Mesothelial cell of epicardium (in vitro differentiated cells): ENCODE results near the gene SYNPO2. TPM values are rescaled to one million over a fixed set of nuclear protein-coding genes. Genes with fewer than 3 reads are reported as not detected.

ENCODE experiments used
- DNase-seq, 2 experiments: peaks; one replicate each; pipeline ENCODE4 v3.0.0; 2021; ENCODE audit warnings: low spot score in 2 of 2; ENCODE audit not compliant: unreplicated experiment in 2 of 2
- H3K27ac Mint-ChIP-seq: 2 replicates; pipeline ENCODE4 v1.8.0; 2021; ENCODE audit warnings: mixed read lengths
- H3K27me3 Mint-ChIP-seq: 2 replicates; pipeline ENCODE4 v1.8.0; 2021; ENCODE audit warnings: low read depth, mixed read lengths
- H3K36me3 Mint-ChIP-seq: 2 replicates; pipeline ENCODE4 v1.8.0; 2021; ENCODE audit warnings: mixed read lengths
- H3K4me1 Mint-ChIP-seq: 2 replicates; pipeline ENCODE4 v1.8.0; 2021; ENCODE audit warnings: mixed read lengths
- H3K4me3 Mint-ChIP-seq: 2 replicates; pipeline ENCODE4 v1.8.0; 2021; ENCODE audit warnings: mild to moderate bottlenecking, moderate library complexity, mixed read lengths
- H3K9me3 Mint-ChIP-seq: 2 replicates; pipeline ENCODE4 v1.8.0; 2021; ENCODE audit warnings: mixed read lengths
- total RNA-seq: library from RNA; stranded (reverse); gene quantifications from 3 replicates; pipeline ENCODE4 v1.2.1, GENCODE V29; 2021
- TF ChIP-seq, protein P1 (sequence below): fragments of 200-600 bp; sonication (generic); IDR thresholded peaks from one replicate; pipeline ENCODE4 v1.5.0; 2021; ENCODE audit warnings: antibody characterized with exemption; ENCODE audit not compliant: unreplicated experiment

The SYNPO2 gene
- total RNA-seq, 1 donor from 2014 or later, result 23.4 TPM

DNA sequence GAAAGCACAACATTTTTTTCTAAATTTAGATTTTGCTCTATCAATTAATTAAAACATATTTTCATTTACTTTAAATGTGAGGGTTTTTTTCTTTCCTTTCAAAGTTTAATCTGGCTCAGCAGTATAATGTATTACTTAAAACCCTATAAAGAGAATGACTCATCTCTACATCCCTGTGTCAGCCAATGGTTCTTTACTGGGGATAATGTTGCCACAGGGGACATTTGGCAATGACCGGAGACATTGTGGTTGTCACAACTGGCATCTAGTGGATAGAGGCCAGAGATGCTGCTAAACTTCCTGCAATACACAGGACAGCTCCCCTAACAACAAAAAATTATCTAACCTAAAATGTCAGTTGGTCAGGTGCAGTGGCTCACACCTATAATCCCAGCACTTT lies 53.8 kb downstream of the SYNPO2 start:
- Mint-ChIP-seq H3K4me3 (no peak overlapping the region), H3K4me1 (peaks cover 32% of the 10 kb centered on the region), H3K27ac (no peak overlapping the region), H3K36me3 (no peaks in the 10 kb centered on the region), H3K27me3 (no peaks in the 10 kb centered on the region), H3K9me3 (no peaks in the 10 kb centered on the region)
- TF ChIP-seq, protein P1, sequence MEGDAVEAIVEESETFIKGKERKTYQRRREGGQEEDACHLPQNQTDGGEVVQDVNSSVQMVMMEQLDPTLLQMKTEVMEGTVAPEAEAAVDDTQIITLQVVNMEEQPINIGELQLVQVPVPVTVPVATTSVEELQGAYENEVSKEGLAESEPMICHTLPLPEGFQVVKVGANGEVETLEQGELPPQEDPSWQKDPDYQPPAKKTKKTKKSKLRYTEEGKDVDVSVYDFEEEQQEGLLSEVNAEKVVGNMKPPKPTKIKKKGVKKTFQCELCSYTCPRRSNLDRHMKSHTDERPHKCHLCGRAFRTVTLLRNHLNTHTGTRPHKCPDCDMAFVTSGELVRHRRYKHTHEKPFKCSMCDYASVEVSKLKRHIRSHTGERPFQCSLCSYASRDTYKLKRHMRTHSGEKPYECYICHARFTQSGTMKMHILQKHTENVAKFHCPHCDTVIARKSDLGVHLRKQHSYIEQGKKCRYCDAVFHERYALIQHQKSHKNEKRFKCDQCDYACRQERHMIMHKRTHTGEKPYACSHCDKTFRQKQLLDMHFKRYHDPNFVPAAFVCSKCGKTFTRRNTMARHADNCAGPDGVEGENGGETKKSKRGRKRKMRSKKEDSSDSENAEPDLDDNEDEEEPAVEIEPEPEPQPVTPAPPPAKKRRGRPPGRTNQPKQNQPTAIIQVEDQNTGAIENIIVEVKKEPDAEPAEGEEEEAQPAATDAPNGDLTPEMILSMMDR, result no peak
- no peak for DNase-seq

DNA sequence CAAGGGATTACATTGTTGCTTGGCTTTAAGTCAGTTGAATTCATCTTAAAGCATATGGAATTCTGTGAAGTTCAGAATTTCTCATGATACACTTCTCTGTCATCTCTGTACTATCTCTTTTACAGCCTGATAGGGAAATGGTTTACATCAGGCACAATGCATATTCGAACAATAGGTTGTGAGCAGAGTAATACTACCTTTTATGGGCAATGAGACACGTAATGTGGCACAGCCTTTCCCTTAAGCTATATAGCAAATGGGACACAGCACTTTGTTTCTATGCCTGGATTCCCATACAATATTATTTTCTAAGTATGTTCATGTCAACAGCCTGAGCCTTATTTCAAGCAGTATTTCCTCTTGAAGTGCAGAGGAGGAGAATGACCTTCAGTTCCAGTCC lies 58.4 kb downstream of the SYNPO2 start:
- TF ChIP-seq, protein P1, result no peak
- Mint-ChIP-seq H3K4me1 (peaks cover 27% of the 10 kb centered on the region), H3K27ac (peak overlapping the region; percentile 87)

DNA sequence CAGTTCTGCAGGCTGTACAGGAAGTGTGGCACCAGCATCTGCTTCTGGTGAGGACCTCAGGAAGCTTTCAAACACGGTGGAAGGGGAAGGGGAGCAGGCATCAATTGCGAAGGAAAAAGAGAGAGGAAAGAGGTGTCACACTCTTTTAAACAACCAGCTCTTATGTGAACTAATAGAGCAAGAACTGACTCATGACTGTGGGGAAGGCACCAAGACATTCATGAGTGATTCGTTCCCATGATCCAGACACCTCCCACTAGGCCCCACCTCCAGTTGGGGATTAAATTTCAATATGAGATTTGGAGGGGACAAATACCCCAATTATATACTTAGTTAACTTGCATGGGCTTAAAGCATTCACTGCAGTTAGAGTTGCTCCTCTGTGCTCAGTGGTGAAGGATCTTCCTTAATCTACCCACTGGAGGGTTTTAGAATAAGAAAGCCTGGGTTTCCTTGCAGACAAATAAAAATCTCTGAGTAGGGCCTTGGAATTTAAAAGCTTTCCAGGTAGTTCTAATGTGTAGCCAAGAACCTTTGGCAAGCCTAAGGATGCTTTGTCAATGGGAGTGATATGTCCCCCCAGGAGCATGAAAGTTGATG lies 60.0 kb downstream of the SYNPO2 start:
- Mint-ChIP-seq H3K4me3 (no peak overlapping the region), H3K27ac (no peak overlapping the region), H3K4me1 (peaks cover 18% of the 10 kb centered on the region)

More for the DNA sequence above, 58.4 kb downstream of the SYNPO2 start:
- Mint-ChIP-seq H3K4me3 (no peak overlapping the region), H3K27me3 (no peaks in the 10 kb centered on the region), H3K36me3 (peaks cover 1% of the 10 kb centered on the region), H3K9me3 (no peaks in the 10 kb centered on the region)
- no peak for DNase-seq

DNA sequence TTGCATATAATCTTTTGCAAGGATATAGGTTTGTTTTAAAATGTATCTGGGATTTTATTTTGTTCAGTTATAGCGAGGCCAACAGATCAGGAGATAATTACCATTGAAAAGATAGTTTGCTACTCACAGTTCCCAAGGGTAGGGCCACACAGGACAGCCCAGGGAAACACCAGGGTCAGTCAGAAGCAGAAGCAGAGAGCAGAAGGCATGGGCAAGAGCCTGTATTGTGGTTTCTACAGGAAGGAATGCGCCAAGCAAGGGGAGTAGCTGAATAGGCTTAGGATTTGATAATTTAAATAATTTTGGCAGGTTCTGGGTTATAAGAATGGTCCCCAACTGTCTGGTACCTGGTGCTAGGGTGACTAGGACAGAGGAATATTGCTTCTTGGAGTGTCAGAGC lies 61.6 kb downstream of the SYNPO2 start:
- H3K27ac Mint-ChIP-seq, result no peak overlapping the region
- DNase-seq, result no peak
- H3K4me1 Mint-ChIP-seq, result peaks cover 21% of the 10 kb centered on the region
- H3K4me3 Mint-ChIP-seq, result no peak overlapping the region
- peaks cover 1% of the 10 kb centered on the region for H3K36me3 Mint-ChIP-seq
- TF ChIP-seq, protein P1, result no peak
- no peaks in the 10 kb centered on the region for H3K27me3 Mint-ChIP-seq
- H3K9me3 Mint-ChIP-seq, result no peaks in the 10 kb centered on the region

More for the DNA sequence above, 60.0 kb downstream of the SYNPO2 start:
- TF ChIP-seq, protein P1, result no peak
- no peak for DNase-seq
- no peaks in the 10 kb centered on the region for H3K9me3 Mint-ChIP-seq
- no peaks in the 10 kb centered on the region for H3K27me3 Mint-ChIP-seq
- peaks cover 1% of the 10 kb centered on the region for H3K36me3 Mint-ChIP-seq

DNA sequence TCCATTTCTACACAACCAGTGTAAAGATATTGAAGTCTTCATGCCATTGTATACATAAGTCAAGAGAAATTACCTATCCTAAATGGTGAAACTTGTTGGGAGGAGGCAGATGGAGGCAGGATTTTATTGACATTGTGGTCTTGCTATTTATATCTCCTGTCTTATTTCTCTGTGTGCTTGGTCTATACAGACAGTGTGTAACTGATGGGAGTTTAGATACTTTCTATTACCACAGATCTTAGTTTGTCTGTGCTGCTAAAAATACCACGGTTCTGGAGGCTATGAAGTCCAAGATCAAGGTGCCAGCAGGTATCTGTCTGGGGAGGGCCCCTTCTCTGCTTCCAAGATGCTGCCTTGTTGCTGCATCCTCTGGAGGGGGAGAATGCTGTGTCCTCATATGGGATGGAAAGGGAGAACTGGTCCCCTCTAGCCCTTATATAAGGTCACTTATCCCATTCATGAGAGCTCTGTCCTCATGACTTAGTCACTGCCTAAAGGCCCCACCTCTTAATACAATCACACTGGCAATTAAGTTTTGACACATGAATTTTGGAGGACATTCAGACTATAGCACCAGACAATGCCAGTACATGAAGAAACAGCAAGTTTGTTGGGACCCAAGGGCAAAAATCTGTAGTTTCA lies 62.4 kb downstream of the SYNPO2 start:
- Mint-ChIP-seq H3K27me3 (no peaks in the 10 kb centered on the region), H3K9me3 (no peaks in the 10 kb centered on the region), H3K36me3 (peaks cover 1% of the 10 kb centered on the region), H3K4me1 (peaks cover 21% of the 10 kb centered on the region), H3K4me3 (no peak overlapping the region), H3K27ac (no peak overlapping the region)
- TF ChIP-seq, protein P1, result no peak
- no peak for DNase-seq
